Measurements from ENCODE around the gene NR6A1. TPM values are rescaled to one million over a fixed set of nuclear protein-coding genes. Genes with fewer than 3 reads are reported as not detected.

Gene NR6A1
- total and polyA plus RNA-seq, 2 experiments from 2014 or later = 0.16 TPM; not detected in 1

DNA sequence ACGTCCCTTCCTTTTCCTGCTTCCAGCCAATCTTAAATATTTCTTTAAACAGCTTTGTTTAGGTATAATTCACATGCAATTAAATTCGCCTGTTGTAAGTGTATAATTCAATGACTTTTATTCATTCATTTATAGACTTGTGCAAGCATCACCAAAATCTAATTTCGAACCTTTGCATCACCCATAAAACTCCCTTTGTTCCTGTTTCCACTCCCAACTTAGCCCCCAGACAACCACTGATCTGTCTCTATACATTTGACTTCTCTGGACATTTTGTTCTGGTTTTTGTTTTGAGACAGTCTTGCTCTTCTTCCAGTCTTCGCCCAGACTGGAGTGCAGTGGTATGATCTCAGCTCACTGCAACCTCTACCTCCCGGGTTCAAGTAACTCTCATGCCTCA is 71.5 kb downstream of the NR6A1 start:
- in situ Hi-C loops (cut with MboI) = no loop called here
- no peak for TF ChIP-seq EZH2 (IDR thresholded peaks at IDR 0.05; ENCODE audit: insufficient read depth, poor library complexity, severe bottlenecking)
- TF ChIP-seq EZH2phosphoT487 (IDR thresholded peaks at IDR 0.05; ENCODE audit: insufficient read depth, low read depth) = no peak

DNA sequence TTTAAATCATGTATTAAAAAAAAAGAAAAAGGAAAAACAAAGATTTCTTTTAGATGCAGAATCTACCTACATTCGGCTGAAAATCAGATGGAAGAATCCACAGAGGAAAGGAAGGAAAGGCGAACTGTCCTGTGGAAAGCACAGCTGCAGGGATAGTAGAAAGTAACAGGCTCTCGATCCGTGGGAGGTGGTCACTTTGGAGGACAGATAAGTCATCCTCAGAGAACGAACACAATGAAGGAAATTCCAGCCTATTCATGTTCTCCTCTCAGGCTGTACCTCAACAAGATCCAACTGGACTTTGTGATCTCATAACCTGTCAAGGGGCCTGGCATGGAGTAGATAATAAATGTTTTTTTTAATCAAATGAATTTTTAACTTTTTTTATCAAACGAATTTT is 72.8 kb downstream of the NR6A1 start:
- H3K4me3 ChIP-seq = peak overlapping the region; percentile 49
- H3F3A ChIP-seq (ENCODE audit: insufficient read depth) = peaks cover 51% of the 10 kb centered on the region
- DNase-seq = peak; percentile 76
- H3K9me3 ChIP-seq (ENCODE audit: low read depth) = no peaks in the 10 kb centered on the region
- TF ChIP-seq EZH2phosphoT487 (IDR thresholded peaks at IDR 0.05; ENCODE audit: insufficient read depth, low read depth) = no peak
- no peak for TF ChIP-seq EZH2 (IDR thresholded peaks at IDR 0.05; ENCODE audit: insufficient read depth, poor library complexity, severe bottlenecking)
- no peaks in the 10 kb centered on the region for H3K9me2 ChIP-seq (ENCODE audit: insufficient read depth)
- peak overlapping the region; percentile 54 for H3K4me2 ChIP-seq (ENCODE audit: unreplicated experiment)
- in situ Hi-C loops (cut with MboI) = no loop called here
- H4K20me1 ChIP-seq (ENCODE audit: insufficient read depth) = no peaks in the 10 kb centered on the region
- no peaks in the 10 kb centered on the region for H3K27me3 ChIP-seq (replicated peaks; ENCODE audit: insufficient read depth)
- H3K4me1 ChIP-seq (ENCODE audit: insufficient read depth) = peaks cover 46% of the 10 kb centered on the region
- no peaks in the 10 kb centered on the region for H3K36me3 ChIP-seq (ENCODE audit: low read depth)
- H3K79me2 ChIP-seq (ENCODE audit: insufficient read depth) = no peaks in the 10 kb centered on the region
- peak overlapping the region; percentile 85 for H3K27ac ChIP-seq
- H2AFZ ChIP-seq = no peak overlapping the region
- H3K9ac ChIP-seq = peak overlapping the region; percentile 62
- WGBS, 2 experiments (ENCODE audit: low coverage in 1 of 2, low lambda C conversion rate in 2 of 2, missing lambda C conversion rate in 2 of 2) = 46% methylated on average over 6 of the region's 6 CpGs

More for the DNA sequence above, 71.5 kb downstream of the NR6A1 start:
- H4K20me1 ChIP-seq (ENCODE audit: insufficient read depth) = no peaks in the 10 kb centered on the region
- WGBS, 2 experiments (ENCODE audit: low coverage in 1 of 2, low lambda C conversion rate in 2 of 2, missing lambda C conversion rate in 2 of 2) = 95% methylated on average over 5 of the region's 5 CpGs
- H3K36me3 ChIP-seq (ENCODE audit: low read depth) = no peaks in the 10 kb centered on the region
- no peak overlapping the region for H2AFZ ChIP-seq
- H3K4me1 ChIP-seq (ENCODE audit: insufficient read depth) = peaks cover 46% of the 10 kb centered on the region
- peaks cover 47% of the 10 kb centered on the region for H3F3A ChIP-seq (ENCODE audit: insufficient read depth)
- H3K4me2 ChIP-seq (ENCODE audit: unreplicated experiment) = no peak overlapping the region
- H3K9ac ChIP-seq = no peak overlapping the region
- H3K4me3 ChIP-seq = no peak overlapping the region
- H3K9me2 ChIP-seq (ENCODE audit: insufficient read depth) = no peaks in the 10 kb centered on the region
- peak overlapping the region; percentile 85 for H3K27ac ChIP-seq
- H3K9me3 ChIP-seq (ENCODE audit: low read depth) = no peaks in the 10 kb centered on the region
- no peaks in the 10 kb centered on the region for H3K27me3 ChIP-seq (replicated peaks; ENCODE audit: insufficient read depth)
- no peak for DNase-seq
- no peaks in the 10 kb centered on the region for H3K79me2 ChIP-seq (ENCODE audit: insufficient read depth)

DNA sequence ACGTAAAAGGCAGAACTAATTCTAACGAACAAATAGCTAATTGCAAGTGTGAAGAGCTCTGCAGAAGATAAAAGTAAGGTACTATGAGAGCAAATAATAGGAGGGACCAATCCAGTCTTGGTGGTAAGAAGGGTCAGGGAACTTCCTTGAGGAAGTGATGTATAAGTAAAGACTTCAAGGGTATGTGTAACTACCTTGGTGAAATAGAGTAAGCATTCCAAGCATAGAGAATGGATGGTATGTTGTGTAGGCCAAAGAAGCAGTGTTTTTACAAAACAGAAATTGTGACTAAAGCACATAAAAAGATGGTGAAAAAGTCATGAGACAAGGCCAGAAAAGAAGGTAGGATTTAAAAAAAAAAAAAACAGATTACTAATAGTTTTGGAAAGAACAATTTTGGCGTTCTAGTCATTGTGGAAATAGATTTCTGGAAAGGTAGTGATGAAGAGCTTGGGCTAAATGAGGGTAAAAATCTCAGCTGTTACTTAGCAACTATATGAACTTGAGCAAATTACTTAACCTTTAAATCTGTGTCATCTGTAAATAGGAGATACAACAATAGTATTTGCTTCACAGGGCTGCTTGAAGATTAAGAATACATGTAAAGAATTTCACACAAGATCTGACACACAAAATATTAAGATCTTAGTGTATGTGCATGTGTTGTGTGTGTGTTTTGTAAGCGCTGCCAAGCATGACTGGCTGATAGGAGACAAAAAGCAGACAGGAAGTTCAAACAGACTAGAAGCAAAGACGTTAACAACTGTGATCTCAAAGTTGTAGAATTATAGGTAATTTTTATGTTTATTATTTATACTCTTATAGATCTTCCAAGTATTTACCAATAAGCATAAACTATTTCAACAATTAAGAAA is 73.5 kb downstream of the NR6A1 start:
- Histone ChIP-seq H4K20me1 (ENCODE audit: insufficient read depth) (no peaks in the 10 kb centered on the region), H3K27me3 (replicated peaks; ENCODE audit: insufficient read depth) (no peaks in the 10 kb centered on the region), H3F3A (ENCODE audit: insufficient read depth) (peaks cover 51% of the 10 kb centered on the region), H2AFZ (no peak overlapping the region), H3K9me3 (ENCODE audit: low read depth) (no peaks in the 10 kb centered on the region), H3K4me1 (ENCODE audit: insufficient read depth) (peaks cover 46% of the 10 kb centered on the region), H3K4me2 (ENCODE audit: unreplicated experiment) (peak overlapping the region; percentile 54), H3K79me2 (ENCODE audit: insufficient read depth) (no peaks in the 10 kb centered on the region), H3K9ac (peak overlapping the region; percentile 62), H3K27ac (peak overlapping the region; percentile 85), H3K36me3 (ENCODE audit: low read depth) (no peaks in the 10 kb centered on the region), H3K9me2 (ENCODE audit: insufficient read depth) (no peaks in the 10 kb centered on the region), H3K4me3 (peak overlapping the region; percentile 49)
- 54 to 59% methylated on average over 5 of the region's 5 CpGs for WGBS, 2 experiments (ENCODE audit: low coverage in 1 of 2, low lambda C conversion rate in 2 of 2, missing lambda C conversion rate in 2 of 2)
- peak; percentile 65 for DNase-seq
- in situ Hi-C loops (cut with MboI) = no loop called here
- TF ChIP-seq EZH2 (IDR thresholded peaks at IDR 0.05; ENCODE audit: insufficient read depth, poor library complexity, severe bottlenecking) = no peak
- no peak for TF ChIP-seq EZH2phosphoT487 (IDR thresholded peaks at IDR 0.05; ENCODE audit: insufficient read depth, low read depth)

DNA sequence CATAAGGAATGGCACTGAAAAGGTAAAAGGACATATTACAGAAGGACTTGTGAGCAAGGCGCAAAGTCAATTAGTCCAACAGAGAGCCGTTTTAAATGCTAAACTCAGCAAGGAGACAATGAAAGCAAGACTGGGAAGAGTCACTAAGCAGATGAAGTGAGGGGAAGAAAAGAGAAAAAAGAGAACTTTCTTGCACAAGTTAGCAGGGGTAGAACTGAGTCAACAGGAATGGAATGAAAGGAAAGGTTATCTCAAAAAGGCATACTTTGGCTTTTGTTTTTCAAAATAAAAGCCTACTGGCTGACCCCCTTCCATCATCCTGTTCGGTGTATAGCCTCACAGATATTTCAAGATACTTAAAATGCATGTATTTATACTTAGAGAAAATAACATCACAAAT is 75.0 kb downstream of the NR6A1 start:
- H3K9me3 ChIP-seq (ENCODE audit: low read depth) = no peaks in the 10 kb centered on the region
- 62 to 64% methylated on average over 3 of the region's 3 CpGs for WGBS, 2 experiments (ENCODE audit: low coverage in 1 of 2, low lambda C conversion rate in 2 of 2, missing lambda C conversion rate in 2 of 2)
- H3K4me1 ChIP-seq (ENCODE audit: insufficient read depth) = peaks cover 46% of the 10 kb centered on the region
- no peaks in the 10 kb centered on the region for H3K36me3 ChIP-seq (ENCODE audit: low read depth)
- no peak overlapping the region for H3K9ac ChIP-seq
- H3K27me3 ChIP-seq (replicated peaks; ENCODE audit: insufficient read depth) = no peaks in the 10 kb centered on the region
- peak; percentile 54 for DNase-seq
- no peak overlapping the region for H3K4me3 ChIP-seq
- TF ChIP-seq EZH2 (IDR thresholded peaks at IDR 0.05; ENCODE audit: insufficient read depth, poor library complexity, severe bottlenecking) (no peak), EZH2phosphoT487 (IDR thresholded peaks at IDR 0.05; ENCODE audit: insufficient read depth, low read depth) (no peak)
- peak overlapping the region; percentile 59 for H3K4me2 ChIP-seq (ENCODE audit: unreplicated experiment)
- H4K20me1 ChIP-seq (ENCODE audit: insufficient read depth) = no peaks in the 10 kb centered on the region
- in situ Hi-C loops (cut with MboI) = no loop called here
- peaks cover 51% of the 10 kb centered on the region for H3F3A ChIP-seq (ENCODE audit: insufficient read depth)
- no peaks in the 10 kb centered on the region for H3K79me2 ChIP-seq (ENCODE audit: insufficient read depth)
- no peak overlapping the region for H2AFZ ChIP-seq
- H3K27ac ChIP-seq = peak overlapping the region; percentile 85
- no peaks in the 10 kb centered on the region for H3K9me2 ChIP-seq (ENCODE audit: insufficient read depth)
